GM19467 (cell line): ENCODE results near the gene MMADHC.
"Not testable (repeated sequence)": the region's sequence is repeated elsewhere in the genome, so short reads cannot be mapped to it uniquely, and the experiment has no call there.

ENCODE experiments used
- ATAC-seq: cut with Tn5 transposase; IDR thresholded peaks from one replicate; pipeline ENCODE4 v1.9.1; 2021; ENCODE audit warnings: mild to moderate bottlenecking, moderate library complexity; ENCODE audit not compliant: unreplicated experiment

Gene MMADHC

GRCh38 chr2:149595056-149595963, 7.7 kb upstream of the MMADHC start:
- ATAC-seq = no peak

- no peak for ATAC-seq
Measured at GRCh38 chr2:149594411-149594810, 6.8 kb upstream of the MMADHC start.

- peak; percentile 33 for ATAC-seq
Measured at GRCh38 chr2:149587950-149588487, 444 bp upstream of the MMADHC start.

GRCh38 chr2:149586898-149587219, 716 bp downstream of the MMADHC start:
- no peak for ATAC-seq

- ATAC-seq = no peak
Measured at GRCh38 chr2:149586063-149586462, 1.5 kb downstream of the MMADHC start.

- no peak for ATAC-seq
Measured at GRCh38 chr2:149585166-149585885, 2.2 kb downstream of the MMADHC start.

GRCh38 chr2:149579972-149580882, 7.3 kb downstream of the MMADHC start:
- no peak for ATAC-seq

GRCh38 chr2:149577269-149577668, 10.3 kb downstream of the MMADHC start:
- ATAC-seq = no peak

- ATAC-seq = no peak
Measured at GRCh38 chr2:149575752-149576151, 11.8 kb downstream of the MMADHC start.

GRCh38 chr2:149575277-149575676, 12.3 kb downstream of the MMADHC start:
- no peak for ATAC-seq

GRCh38 chr2:149573760-149574159, 13.8 kb downstream of the MMADHC start:
- no peak for ATAC-seq

- ATAC-seq = no peak
Measured at GRCh38 chr2:149572102-149572953, 15.2 kb downstream of the MMADHC start.

GRCh38 chr2:149568138-149568537, 19.4 kb downstream of the MMADHC start:
- ATAC-seq = no peak

- ATAC-seq = no peak
Measured at GRCh38 chr2:149566652-149567051, 20.9 kb downstream of the MMADHC start.

GRCh38 chr2:149565625-149566024, 21.9 kb downstream of the MMADHC start:
- not testable (repeated sequence) for ATAC-seq

GRCh38 chr2:149564983-149565382, 22.6 kb downstream of the MMADHC start:
- no peak for ATAC-seq

- ATAC-seq = no peak
Measured at GRCh38 chr2:149564097-149564496, 23.5 kb downstream of the MMADHC start.

- ATAC-seq = peak; percentile 74
Measured at GRCh38 chr2:149562324-149562723, 25.3 kb downstream of the MMADHC start.

- ATAC-seq = no peak
Measured at GRCh38 chr2:149561309-149561926, 26.2 kb downstream of the MMADHC start.
